ENCODE results near the gene NDUFA13.

NDUFA13 gene

GRCh38 chr19:19548915-19549759, 33.1 kb downstream of the NDUFA13 start:
- DNase-seq (ENCODE audit: low read depth), result no peak

- DNase-seq (ENCODE audit: low read depth), result no peak
These were observed 33.9 kb downstream of the NDUFA13 start for GRCh38 chr19:19549804-19550464.

GRCh38 chr19:19550485-19550929, 34.5 kb downstream of the NDUFA13 start:
- DNase-seq (ENCODE audit: low read depth), result peak; percentile 39

GRCh38 chr19:19550972-19551852, 35.2 kb downstream of the NDUFA13 start:
- no peak for DNase-seq (ENCODE audit: low read depth)

- peak; percentile 51 for DNase-seq (ENCODE audit: low read depth)
These were observed 35.8 kb downstream of the NDUFA13 start for GRCh38 chr19:19551853-19552192.

- DNase-seq (ENCODE audit: low read depth), result peak; percentile 43
These were observed 36.8 kb downstream of the NDUFA13 start for GRCh38 chr19:19552798-19553197.

GRCh38 chr19:19553670-19554069, 37.6 kb downstream of the NDUFA13 start:
- no peak for DNase-seq (ENCODE audit: low read depth)

GRCh38 chr19:19554074-19555023, 38.3 kb downstream of the NDUFA13 start:
- DNase-seq (ENCODE audit: low read depth), result peak; percentile 29

- DNase-seq (ENCODE audit: low read depth), result no peak
These were observed 42.0 kb downstream of the NDUFA13 start for GRCh38 chr19:19558055-19558454.

- no peak for DNase-seq (ENCODE audit: low read depth)
These were observed 42.6 kb downstream of the NDUFA13 start for GRCh38 chr19:19558636-19559035.

- DNase-seq (ENCODE audit: low read depth), result no peak
These were observed 43.9 kb downstream of the NDUFA13 start for GRCh38 chr19:19559931-19560330.

GRCh38 chr19:19561946-19562664, 46.1 kb downstream of the NDUFA13 start:
- no peak for DNase-seq (ENCODE audit: low read depth)

- DNase-seq (ENCODE audit: low read depth), result no peak
These were observed 46.8 kb downstream of the NDUFA13 start for GRCh38 chr19:19562665-19563347.

GRCh38 chr19:19563348-19563848, 47.4 kb downstream of the NDUFA13 start:
- no peak for DNase-seq (ENCODE audit: low read depth)

- DNase-seq (ENCODE audit: low read depth), result peak; percentile 56
These were observed 50.3 kb downstream of the NDUFA13 start for GRCh38 chr19:19566306-19566705.

GRCh38 chr19:19567391-19567790, 51.4 kb downstream of the NDUFA13 start:
- DNase-seq (ENCODE audit: low read depth), result no peak

- DNase-seq (ENCODE audit: low read depth), result peak; percentile 67
These were observed 53.1 kb downstream of the NDUFA13 start for GRCh38 chr19:19568802-19569756.

GRCh38 chr19:19570571-19570970, 54.5 kb downstream of the NDUFA13 start:
- DNase-seq (ENCODE audit: low read depth), result no peak
